ENCODE results near the gene AUNIP. TPM values are rescaled to one million over a fixed set of nuclear protein-coding genes. Genes with fewer than 3 reads are reported as not detected.

AUNIP gene
- total and polyA plus RNA-seq, 9 donors, result 0.23 to 0.75 (median 0.44) TPM; not detected in 1

GRCh38 chr1:25906644-25907300 is 47.5 kb upstream of the AUNIP start:
- H3K4me1 ChIP-seq (ENCODE audit: insufficient read depth), result no peaks in the 10 kb centered on the region
- peak in 1 of 5 donors; percentile 41 for DNase-seq
- H3K27me3 ChIP-seq, result no peaks in the 10 kb centered on the region
- no peak for TF ChIP-seq POLR2A (IDR thresholded peaks at IDR 0.05)
- TF ChIP-seq, protein P1, sequence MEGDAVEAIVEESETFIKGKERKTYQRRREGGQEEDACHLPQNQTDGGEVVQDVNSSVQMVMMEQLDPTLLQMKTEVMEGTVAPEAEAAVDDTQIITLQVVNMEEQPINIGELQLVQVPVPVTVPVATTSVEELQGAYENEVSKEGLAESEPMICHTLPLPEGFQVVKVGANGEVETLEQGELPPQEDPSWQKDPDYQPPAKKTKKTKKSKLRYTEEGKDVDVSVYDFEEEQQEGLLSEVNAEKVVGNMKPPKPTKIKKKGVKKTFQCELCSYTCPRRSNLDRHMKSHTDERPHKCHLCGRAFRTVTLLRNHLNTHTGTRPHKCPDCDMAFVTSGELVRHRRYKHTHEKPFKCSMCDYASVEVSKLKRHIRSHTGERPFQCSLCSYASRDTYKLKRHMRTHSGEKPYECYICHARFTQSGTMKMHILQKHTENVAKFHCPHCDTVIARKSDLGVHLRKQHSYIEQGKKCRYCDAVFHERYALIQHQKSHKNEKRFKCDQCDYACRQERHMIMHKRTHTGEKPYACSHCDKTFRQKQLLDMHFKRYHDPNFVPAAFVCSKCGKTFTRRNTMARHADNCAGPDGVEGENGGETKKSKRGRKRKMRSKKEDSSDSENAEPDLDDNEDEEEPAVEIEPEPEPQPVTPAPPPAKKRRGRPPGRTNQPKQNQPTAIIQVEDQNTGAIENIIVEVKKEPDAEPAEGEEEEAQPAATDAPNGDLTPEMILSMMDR (IDR thresholded peaks at IDR 0.05), result no peak
- TF ChIP-seq EP300 (IDR thresholded peaks at IDR 0.05), result no peak
- no peak overlapping the region for H3K27ac ChIP-seq
- intact Hi-C loops (cut with DNase I), result loop anchor here in 1 of 4 donors (5.0 kb wide), 1 partner anchor 91 kb away; the partner anchor contains the start of gene PAFAH2
- WGBS, 3 donors, result 18 to 31% (median 22%) methylated on average over 31 to 34 of the region's 34 CpGs
- peak overlapping the region; percentile 79 for H3K4me3 ChIP-seq
- no peaks in the 10 kb centered on the region for H3K36me3 ChIP-seq
- H3K9me3 ChIP-seq, result no peaks in the 10 kb centered on the region

DNA sequence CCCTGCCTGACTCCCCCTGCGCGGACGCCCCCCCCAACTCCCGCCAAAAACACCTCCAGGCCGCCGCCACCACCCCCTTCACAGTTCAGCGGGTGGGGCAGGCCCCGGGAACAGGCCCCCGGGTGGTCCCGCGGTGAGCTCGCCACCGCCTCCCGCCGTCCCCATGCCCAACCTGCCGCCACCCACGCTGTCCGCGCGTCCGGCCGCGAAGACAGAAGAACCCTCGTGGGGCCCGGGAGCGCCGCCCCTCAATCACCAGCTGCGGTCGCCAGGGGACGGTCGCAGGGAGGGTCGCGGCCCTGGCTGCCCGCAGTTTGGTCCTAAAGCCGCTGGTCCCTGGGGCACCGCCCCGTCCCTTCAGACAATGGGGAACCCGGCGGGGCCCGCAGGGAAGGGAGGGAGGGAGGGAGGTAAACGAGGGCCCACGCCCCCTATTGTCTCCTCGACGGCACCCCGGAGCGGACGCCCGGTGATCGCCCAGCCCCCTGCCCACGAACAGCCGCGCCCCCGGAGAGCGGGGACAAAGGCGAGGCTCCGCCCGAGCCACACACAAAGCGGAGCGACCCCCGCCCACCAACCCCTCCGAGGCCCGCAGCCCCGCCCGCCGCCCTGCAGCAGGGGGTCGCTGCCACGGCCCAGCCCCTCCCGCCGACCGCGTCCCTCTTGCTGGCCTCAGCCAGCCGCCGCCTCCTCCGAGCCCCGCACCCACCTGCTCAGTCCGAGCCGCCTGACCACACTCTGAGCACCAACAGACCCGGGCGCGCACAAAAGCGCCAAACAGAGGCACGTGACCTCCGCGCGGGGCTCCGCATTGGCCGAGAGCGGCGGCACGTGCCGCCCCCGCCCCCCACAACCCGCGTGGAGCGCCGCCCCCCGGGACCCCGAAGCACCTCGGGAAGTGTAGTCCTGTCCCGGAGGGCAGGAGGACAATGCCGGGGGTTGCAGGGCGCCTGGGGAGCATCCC is 46.7 kb upstream of the AUNIP start, which contains the start of gene STMN1:
Gene STMN1, minus strand, starts transcription at position 740 of the 964 bp plus-strand sequence. CDS start 1,743 bp downstream, outside the sequence.
- 0 to 1% (median 0%) methylated on average over 82 to 102 of the region's 102 CpGs for WGBS, 3 donors
- intact Hi-C loops (cut with DNase I), result loop anchor here in 1 of 4 donors (5.0 kb wide), 1 partner anchor 91 kb away; the partner anchor contains the start of gene PAFAH2

GRCh38 chr1:25904943-25905679 is 45.9 kb upstream of the AUNIP start:
- 1% methylated on average over 20 to 34 of the region's 34 CpGs for WGBS, 3 donors
- intact Hi-C loops (cut with DNase I), result loop anchor here in 1 of 4 donors (5.0 kb wide), 1 partner anchor 92 kb away; the partner anchor contains the start of gene PAFAH2
- TF ChIP-seq, protein P1 (IDR thresholded peaks at IDR 0.05), result no peak
- no peak for TF ChIP-seq EP300 (IDR thresholded peaks at IDR 0.05)
- TF ChIP-seq POLR2A (IDR thresholded peaks at IDR 0.05), result no peak

More for the DNA sequence above, 46.7 kb upstream of the AUNIP start, which contains the start of gene STMN1:
- peak within 1 kb of the TSS; percentile 53 to 56 for H3K27ac ChIP-seq
- H3K27me3 ChIP-seq, result no peaks in the 10 kb centered on the region
- H3K9me3 ChIP-seq, result no peaks in the 10 kb centered on the region
- H3K4me3 ChIP-seq, result peak within 1 kb of the TSS; percentile 79
- no peaks in the 10 kb centered on the region for H3K36me3 ChIP-seq
- H3K4me1 ChIP-seq (ENCODE audit: insufficient read depth), result no peaks in the 10 kb centered on the region
- peak; percentile 95 to 97 (median 96) for DNase-seq
- TF ChIP-seq EP300 (IDR thresholded peaks at IDR 0.05) (no peak), POLR2A (IDR thresholded peaks at IDR 0.05) (peak; percentile 87)

GRCh38 chr1:25903986-25904385 is 44.7 kb upstream of the AUNIP start:
- no peaks in the 10 kb centered on the region for H3K4me1 ChIP-seq (ENCODE audit: insufficient read depth)
- H3K27me3 ChIP-seq, result no peaks in the 10 kb centered on the region
- no peak for DNase-seq
- intact Hi-C loops (cut with DNase I), result no loop called here
- H3K4me3 ChIP-seq, result no peak overlapping the region
- H3K27ac ChIP-seq, result no peak overlapping the region
- H3K36me3 ChIP-seq, result no peaks in the 10 kb centered on the region
- TF ChIP-seq, protein P1 (IDR thresholded peaks at IDR 0.05), result no peak
- TF ChIP-seq EP300 (IDR thresholded peaks at IDR 0.05) (no peak), POLR2A (IDR thresholded peaks at IDR 0.05) (no peak)
- 36 to 58% (median 43%) methylated on average over 3 of the region's 3 CpGs for WGBS, 3 donors
- no peaks in the 10 kb centered on the region for H3K9me3 ChIP-seq

More at GRCh38 chr1:25904943-25905679, 45.9 kb upstream of the AUNIP start:
- no peaks in the 10 kb centered on the region for H3K9me3 ChIP-seq
- H3K4me1 ChIP-seq (ENCODE audit: insufficient read depth), result no peaks in the 10 kb centered on the region
- peak overlapping the region; percentile 79 for H3K4me3 ChIP-seq
- peak overlapping the region in 1 of 2 donors; percentile 41 for H3K27ac ChIP-seq
- H3K27me3 ChIP-seq, result no peaks in the 10 kb centered on the region
- H3K36me3 ChIP-seq, result no peaks in the 10 kb centered on the region
- peak; percentile 95 to 99 (median 98) for DNase-seq

All from ovary (tissue), 9 donors.